Colonic mucosa (tissue), 4 donors: ENCODE measurements around the gene ZACN. TPM values are rescaled to one million over a fixed set of nuclear protein-coding genes. Genes with fewer than 3 reads are reported as not detected.

Experiments
- DNase-seq: peaks from one replicate; pipeline ENCODE4 v3.0.0-alpha.2; 2020
- H3K27ac ChIP-seq: fragments of 200-600 bp; one replicate; pipeline ENCODE4 v1.8.0; 2021
- H3K27me3 ChIP-seq: fragments of 200-600 bp; one replicate; pipeline ENCODE4 v1.8.0; 2021
- H3K36me3 ChIP-seq: fragments of 200-600 bp; one replicate; pipeline ENCODE4 v1.8.0; 2021
- H3K4me1 ChIP-seq: fragments of 200-600 bp; one replicate; pipeline ENCODE4 v1.8.0; 2021; ENCODE audit warnings: mild to moderate bottlenecking
- H3K4me3 ChIP-seq: fragments of 200-600 bp; one replicate; pipeline ENCODE4 v1.8.0; 2021
- H3K9ac ChIP-seq, 2 donors: one replicate each; pipeline ENCODE4 v1.7.0; 2013; ENCODE audit warnings: control low read depth in 2 of 2, low read depth in 2 of 2, low read length in 2 of 2
- H3K9me3 ChIP-seq: fragments of 200-600 bp; one replicate; pipeline ENCODE4 v1.8.0; 2021
- CTCF ChIP-seq: fragments of 200-600 bp; IDR thresholded peaks from one replicate; pipeline ENCODE4 v1.8.0; 2022; ENCODE audit warnings: antibody characterized with exemption, mild to moderate bottlenecking
- intact Hi-C: fragments of 100-400 bp; cut with DNase I; formaldehyde crosslinking; loops from one replicate; pipeline ENCODE4 v1.14.1; 2022
- microRNA-seq: library from miRNA; unstranded; fragments of <30 nt; microRNA quantifications from one replicate; pipeline ENCODE4, GENCODE V29; 2019
- total RNA-seq, 2 donors: library from RNA; stranded (reverse); fragmentation: NEBNext Ultra II Directional in 1 of 2; extraction: Animal tissue kit (Norgen Biotek cat#: 25700) in 1 of 2; gene quantifications; one replicate each; pipeline ENCODE4 v1.2.1, GENCODE V29; 2021
- donor health status: healthy.
- donor health status: DM: no; HTN: no; CAD: no.
- donor health status: DM: no; HTN: no; CAD: no.

Gene ZACN
- total RNA-seq, 2 donors from 2014 or later, result not detected

- H3K27ac ChIP-seq, result no peak overlapping the region
- H3K4me1 ChIP-seq, result no peaks in the 10 kb centered on the region
- no peak overlapping the region for H3K9ac ChIP-seq
- no peak for DNase-seq
- no peak for TF ChIP-seq CTCF
- no peaks in the 10 kb centered on the region for H3K36me3 ChIP-seq
- intact Hi-C loops, result no loop called here
- H3K27me3 ChIP-seq, result no peaks in the 10 kb centered on the region
- no peak overlapping the region for H3K4me3 ChIP-seq
- H3K9me3 ChIP-seq, result no peaks in the 10 kb centered on the region
Measured at GRCh38 chr17:76131051-76131691, 52.2 kb downstream of the ZACN start.

- DNase-seq, result no peak
- intact Hi-C loops, result no loop called here
- Histone ChIP-seq H3K9me3 (no peaks in the 10 kb centered on the region), H3K9ac (no peak overlapping the region), H3K36me3 (no peaks in the 10 kb centered on the region), H3K4me3 (no peak overlapping the region), H3K27me3 (peaks cover under 1% of the 10 kb centered on the region), H3K27ac (no peak overlapping the region), H3K4me1 (no peaks in the 10 kb centered on the region)
- TF ChIP-seq CTCF, result no peak
Measured at GRCh38 chr17:76131692-76132573, 53.0 kb downstream of the ZACN start.

Small RNA genes within 50 kb of the gene (microRNA-seq; reads per million reads assigned to microRNA genes)
- gene MIR6868, result not detected

Other genes with a start within 250 kb of the ZACN start
- 10 to 100 TPM; 25.9 to 35.0 TPM for gene UNC13D, start 234.8 kb upstream of the ZACN start, total RNA-seq
- gene WBP2, start 223.8 kb upstream of the ZACN start, total RNA-seq, result 100 to 1,000 TPM in 1 of 2 donors, 10 to 100 TPM in 1; 69.8 to 102 TPM
- gene TRIM47, start 200.6 kb upstream of the ZACN start, total RNA-seq, result 10 to 100 TPM; 33.7 to 71.5 TPM
- gene TRIM65, start 182.2 kb upstream of the ZACN start, total RNA-seq, result 10 to 100 TPM; 14.5 to 26.0 TPM
- gene MRPL38, start 174.3 kb upstream of the ZACN start, total RNA-seq, result 100 to 1,000 TPM in 1 of 2 donors, 10 to 100 TPM in 1; 88.6 to 190 TPM
- gene FBF1, start 138.1 kb upstream of the ZACN start, total RNA-seq, result 10 to 100 TPM in 1 of 2 donors, 1 to 10 TPM in 1; 3.2 to 21.5 TPM
- 100 to 1,000 TPM; 110 to 136 TPM for gene ACOX1, start 100.0 kb upstream of the ZACN start, total RNA-seq
- gene TEN1, start 99.9 kb upstream of the ZACN start, total RNA-seq, result 10 to 100 TPM; 15.9 to 18.6 TPM
- gene CDK3, start 78.3 kb upstream of the ZACN start, total RNA-seq, result 1 to 10 TPM; 5.3 to 8.2 TPM
- 10 to 100 TPM; 18.8 to 31.1 TPM for gene EVPL, start 51.9 kb upstream of the ZACN start, total RNA-seq
- gene SRP68, start 6.7 kb upstream of the ZACN start, total RNA-seq, result 10 to 100 TPM; 65.1 to 78.0 TPM
- under 1 TPM; 0.19 to 0.49 TPM for gene GALR2, start 4.4 kb upstream of the ZACN start, total RNA-seq
- gene EXOC7, start 24.6 kb downstream of the ZACN start, total RNA-seq, result 10 to 100 TPM; 88.0 to 95.0 TPM
- 1 to 10 TPM; 1.4 to 2.5 TPM for gene FOXJ1, start 62.1 kb downstream of the ZACN start, total RNA-seq
- gene RNF157, start 161.3 kb downstream of the ZACN start, total RNA-seq, result 10 to 100 TPM; 23.7 to 30.2 TPM
- 10 to 100 TPM; 77.1 to 90.1 TPM for gene UBALD2, start 186.2 kb downstream of the ZACN start, total RNA-seq
- 1 to 10 TPM; 1.2 to 5.7 TPM for gene QRICH2, start 229.1 kb downstream of the ZACN start, total RNA-seq